SK-N-MC (cell line): Measurements from ENCODE around the gene RAB8A.

Source experiments
- EZH2 ChIP-seq: fragments of 200-600 bp; sonication (generic); IDR thresholded peaks from one replicate; pipeline ENCODE4 v1.6.1; 2017; ENCODE audit warnings: antibody characterized with exemption
- POLR2AphosphoS5 ChIP-seq: IDR thresholded peaks from 2 replicates; pipeline ENCODE4 v1.6.1; 2012; ENCODE audit warnings: mild to moderate bottlenecking, low read depth, low read length, borderline replicate concordance

DNA sequence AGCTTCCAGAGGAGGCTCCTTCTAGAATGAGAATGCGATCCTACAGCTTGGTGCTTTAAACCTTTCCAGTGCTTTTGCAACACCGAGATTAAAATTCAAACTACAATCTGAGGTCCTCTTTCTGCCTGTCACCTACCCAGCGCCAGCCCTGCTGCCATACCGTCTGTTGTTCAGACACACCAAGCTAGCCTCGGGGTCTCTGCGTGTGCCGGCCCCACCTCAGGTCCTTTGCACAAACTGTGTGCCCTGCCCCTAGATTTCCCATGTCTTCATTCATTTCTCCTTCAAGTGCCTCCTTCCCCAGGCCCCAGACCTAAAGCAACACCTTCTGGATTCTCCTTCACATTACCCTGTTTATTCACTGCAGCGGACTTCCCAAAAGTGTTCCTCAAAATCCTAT lies 42.9 kb downstream of the RAB8A start:
- TF ChIP-seq POLR2AphosphoS5: no peak
- TF ChIP-seq EZH2: no peak
